CD4-positive, CD25-positive, alpha-beta regulatory T cell (primary cell): Measurements from ENCODE around the gene LAGE3. TPM values are rescaled to one million over a fixed set of nuclear protein-coding genes. Genes with fewer than 3 reads are reported as not detected.

ENCODE experiments used
- ATAC-seq, 2 donors: fragments of 150-1000 bp; cut with Tn5 transposase; one replicate each; pipeline ENCODE4 v1.10.0; 2021; ENCODE audit warnings: low read depth in 2 of 2, moderate number of reproducible peaks in 2 of 2, moderate library complexity in 1 of 2
- DNase-seq, 3 donors: peaks; one replicate each; pipeline versions ENCODE4 v3.0.0 to v3.0.0-alpha.2; 2012 to 2022; ENCODE audit warnings: mixed read lengths in 1 of 3
- H3K27ac ChIP-seq: one replicate; pipeline ENCODE4 v1.7.0; 2013; ENCODE audit warnings: mild to moderate bottlenecking, low read length; ENCODE audit not compliant: insufficient read depth, poor library complexity, severe bottlenecking
- H3K27me3 ChIP-seq: one replicate; pipeline ENCODE4 v1.7.0; 2013; ENCODE audit warnings: low read length; ENCODE audit not compliant: control insufficient read depth, insufficient read depth
- H3K36me3 ChIP-seq: one replicate; pipeline ENCODE4 v1.7.0; 2013; ENCODE audit warnings: mild to moderate bottlenecking, low read length, moderate library complexity; ENCODE audit not compliant: control insufficient read depth, insufficient read depth
- H3K4me1 ChIP-seq: 2 replicates; pipeline ENCODE4 v1.7.0; 2013; ENCODE audit warnings: mild to moderate bottlenecking, low read length; ENCODE audit not compliant: insufficient read depth, control insufficient read depth, poor library complexity, severe bottlenecking
- H3K4me3 ChIP-seq: one replicate; pipeline ENCODE4 v1.7.0; 2013; ENCODE audit warnings: low read depth, mild to moderate bottlenecking, low read length, moderate library complexity
- H3K9me3 ChIP-seq, 2 experiments: 1 replicate in 1 of 2; 2 replicates in 1 of 2; pipeline ENCODE4 v1.7.0; 2013; ENCODE audit warnings: low read length in 2 of 2, mild to moderate bottlenecking in 1 of 2, moderate library complexity in 1 of 2; ENCODE audit not compliant: control insufficient read depth in 2 of 2
- H3K27ac Mint-ChIP-seq, 3 donors: one replicate each; pipeline ENCODE4 v1.8.0; 2020 to 2022; ENCODE audit warnings: mild to moderate bottlenecking in 3 of 3, mixed read lengths in 3 of 3, moderate library complexity in 2 of 3
- H3K27me3 Mint-ChIP-seq: one replicate; pipeline ENCODE4 v1.8.0; 2022; ENCODE audit warnings: mild to moderate bottlenecking, mixed read lengths
- H3K36me3 Mint-ChIP-seq: one replicate; pipeline ENCODE4 v1.8.0; 2020; ENCODE audit warnings: mixed read lengths
- H3K4me1 Mint-ChIP-seq, 4 donors: one replicate each; pipeline ENCODE4 v1.8.0; 2020 to 2022; ENCODE audit warnings: mixed read lengths in 4 of 4, mild to moderate bottlenecking in 1 of 4
- H3K4me3 Mint-ChIP-seq, 4 donors: one replicate each; pipeline ENCODE4 v1.8.0; 2020 to 2022; ENCODE audit warnings: mild to moderate bottlenecking in 4 of 4, mixed read lengths in 4 of 4, moderate library complexity in 3 of 4
- H3K9me3 Mint-ChIP-seq, 7 donors: one replicate each; pipeline ENCODE4 v1.8.0; 2020 to 2022; ENCODE audit warnings: mixed read lengths in 7 of 7, mild to moderate bottlenecking in 3 of 7, moderate library complexity in 2 of 7
- polyA plus RNA-seq, 4 donors: library from polyadenylated mRNA; unstranded; fragments of 300-500 nt; fragmentation: Illumina TruSeq; gene quantifications; one replicate each; pipeline ENCODE4 v1.2.3, GENCODE V29; 2021
- total RNA-seq: library from RNA; stranded (reverse); gene quantifications from one replicate; pipeline ENCODE4 v1.2.3, GENCODE V29; 2022

The LAGE3 gene
- total and polyA plus RNA-seq, 5 donors from 2014 or later, result 8.9 to 47.9 (median 40.7) TPM

DNA sequence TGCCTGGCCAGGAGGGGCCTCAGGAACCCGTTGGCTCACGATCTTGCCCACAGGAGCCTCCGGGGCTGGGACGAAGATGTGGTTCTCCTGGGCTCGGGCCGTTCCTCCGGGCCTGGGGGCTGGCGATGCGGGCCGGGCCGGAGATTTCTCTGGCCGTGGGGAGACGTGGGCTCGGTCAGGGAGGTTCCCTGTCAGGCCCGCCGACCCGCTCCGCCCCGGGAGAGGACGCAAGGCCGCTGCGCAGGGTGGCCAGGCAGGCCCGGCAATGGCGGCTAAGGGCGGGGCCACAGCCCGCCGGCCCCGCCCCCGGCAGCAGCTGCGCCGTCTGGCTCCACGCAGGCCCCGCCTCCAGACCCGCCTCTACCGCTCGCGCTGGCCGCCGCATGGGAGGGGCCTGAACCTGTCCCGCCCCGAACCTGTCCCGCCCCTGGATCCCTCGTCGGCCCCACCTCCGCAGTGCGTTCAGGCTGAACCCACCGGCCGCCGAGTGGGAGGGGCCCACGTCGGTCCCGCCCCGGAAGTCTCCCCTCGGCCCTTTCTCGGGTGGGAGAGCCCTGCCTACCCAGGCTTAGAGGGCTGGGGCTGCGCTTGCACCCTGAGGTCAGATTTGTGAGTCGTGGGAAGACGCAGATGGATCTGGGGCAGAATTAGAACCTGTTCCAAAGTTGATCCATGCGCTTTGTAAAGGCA lies 37.0 kb upstream of the LAGE3 start, which contains the start of gene FAM3A:
FAM3A (minus strand) TSS at position 267 of the 690 bp plus-strand sequence. CDS start 460 bp downstream, outside the sequence.
- peaks cover 5% of the 10 kb centered on the region for H3K36me3 Mint-ChIP-seq
- Histone ChIP-seq H3K4me1 (peaks cover 22% of the 10 kb centered on the region), H3K9me3 (no peaks in the 10 kb centered on the region), H3K4me3 (peak within 1 kb of the TSS; percentile 80), H3K27ac (peak within 1 kb of the TSS; percentile 71), H3K27me3 (no peaks in the 10 kb centered on the region), H3K36me3 (no peaks in the 10 kb centered on the region)
- H3K27ac Mint-ChIP-seq, result peak within 1 kb of the TSS; percentile 90 to 95 (median 95)
- peaks cover 0 to 34% (median 6%) of the 10 kb centered on the region in 4 donors for H3K4me1 Mint-ChIP-seq
- no peaks in the 10 kb centered on the region for H3K9me3 Mint-ChIP-seq
- DNase-seq (peak; percentile 88 to 90 (median 89)), ATAC-seq (peak; percentile 95 to 96)
- H3K4me3 Mint-ChIP-seq, result peak within 1 kb of the TSS; percentile 84 to 91 (median 88)
- H3K27me3 Mint-ChIP-seq, result no peaks in the 10 kb centered on the region

DNA sequence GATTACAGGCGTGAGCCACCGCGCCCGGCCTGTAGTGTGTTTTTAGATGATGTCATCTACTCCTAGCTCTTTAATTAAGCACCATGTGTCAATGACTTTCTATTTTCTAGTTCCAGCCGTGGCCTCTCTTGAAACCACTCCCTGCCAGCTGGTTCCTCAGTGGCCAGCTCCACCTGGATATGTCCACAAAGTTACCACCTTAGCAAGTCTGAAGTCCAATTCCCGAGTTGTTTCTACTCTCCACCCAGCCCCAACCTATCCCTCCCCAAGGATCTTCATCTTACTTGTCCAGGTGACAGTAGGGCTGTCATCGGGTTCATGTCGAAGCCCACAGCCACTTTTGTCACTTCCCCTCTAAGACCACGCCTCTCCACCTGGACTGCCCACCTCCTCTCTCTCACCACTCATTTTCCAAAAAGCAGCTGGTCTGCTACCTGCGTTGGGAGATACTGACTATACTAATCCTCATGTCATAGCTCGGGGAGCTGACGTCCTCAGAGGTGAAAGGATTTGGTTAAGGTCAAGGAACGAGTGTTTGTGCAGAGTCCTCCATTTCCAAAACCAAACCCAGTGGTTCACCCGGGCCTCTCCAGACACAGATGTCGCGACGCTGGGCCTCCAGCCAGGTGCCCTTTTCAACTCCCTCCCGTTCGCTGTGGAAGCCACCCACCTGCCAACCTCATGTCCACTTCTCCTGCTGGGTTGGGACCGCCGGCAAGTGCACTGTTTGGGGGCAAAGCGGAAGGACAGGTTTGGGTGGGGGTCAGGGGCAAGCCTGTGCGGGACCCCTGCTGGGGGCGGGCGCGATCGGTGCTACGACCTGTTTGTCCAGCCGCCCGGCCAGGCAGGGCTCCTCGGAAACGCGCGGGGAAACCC lies 36.2 kb upstream of the LAGE3 start:
- no peaks in the 10 kb centered on the region for H3K36me3 ChIP-seq
- no peaks in the 10 kb centered on the region for H3K9me3 ChIP-seq
- Mint-ChIP-seq H3K9me3 (no peaks in the 10 kb centered on the region), H3K4me3 (peak overlapping the region; percentile 82 to 91 (median 86)), H3K4me1 (peaks cover 0 to 38% (median 10%) of the 10 kb centered on the region in 4 donors), H3K27ac (peak overlapping the region; percentile 56 to 95 (median 66)), H3K27me3 (no peaks in the 10 kb centered on the region), H3K36me3 (peaks cover 5% of the 10 kb centered on the region)
- H3K27me3 ChIP-seq, result no peaks in the 10 kb centered on the region
- no peak for ATAC-seq
- peak in 2 of 3 donors; percentile 5 to 56 for DNase-seq
- peak overlapping the region; percentile 71 for H3K27ac ChIP-seq
- H3K4me3 ChIP-seq, result peak overlapping the region; percentile 68
- peaks cover 22% of the 10 kb centered on the region for H3K4me1 ChIP-seq

DNA sequence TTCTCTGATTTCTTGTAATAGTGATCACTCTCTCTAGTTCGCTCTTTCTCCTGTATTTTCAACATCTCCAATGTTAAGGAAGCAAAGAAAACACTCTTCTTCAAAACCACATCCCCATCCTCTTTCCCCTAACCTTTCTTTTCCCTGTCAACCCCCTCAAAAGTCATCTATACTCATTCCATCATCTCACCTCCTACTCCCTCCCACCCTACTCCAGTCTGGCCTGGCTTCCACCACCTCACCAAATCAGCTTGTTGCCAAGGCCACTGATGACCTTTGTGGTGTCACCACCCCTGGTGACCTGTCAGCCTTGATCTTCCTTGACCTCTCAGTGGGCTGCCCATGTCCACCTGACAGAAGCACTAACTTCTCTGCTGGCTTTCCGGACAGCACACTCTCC lies 34.6 kb upstream of the LAGE3 start:
- H3K27ac Mint-ChIP-seq, result peak overlapping the region in 1 of 3 donors; percentile 83
- H3K4me3 ChIP-seq, result no peak overlapping the region
- H3K36me3 Mint-ChIP-seq, result peaks cover 13% of the 10 kb centered on the region
- no peaks in the 10 kb centered on the region for H3K27me3 ChIP-seq
- H3K27ac ChIP-seq, result no peak overlapping the region
- H3K4me3 Mint-ChIP-seq, result peak overlapping the region in 3 of 4 donors; percentile 63 to 73 (median 66)
- no peaks in the 10 kb centered on the region for H3K9me3 ChIP-seq
- ATAC-seq (no peak), DNase-seq (no peak)
- peaks cover 22% of the 10 kb centered on the region for H3K4me1 ChIP-seq
- H3K9me3 Mint-ChIP-seq, result peaks cover 0 to 4% (median 0%) of the 10 kb centered on the region in 7 donors
- H3K36me3 ChIP-seq, result no peaks in the 10 kb centered on the region
- H3K4me1 Mint-ChIP-seq, result peaks cover 0 to 38% (median 11%) of the 10 kb centered on the region in 4 donors
- H3K27me3 Mint-ChIP-seq, result no peaks in the 10 kb centered on the region

DNA sequence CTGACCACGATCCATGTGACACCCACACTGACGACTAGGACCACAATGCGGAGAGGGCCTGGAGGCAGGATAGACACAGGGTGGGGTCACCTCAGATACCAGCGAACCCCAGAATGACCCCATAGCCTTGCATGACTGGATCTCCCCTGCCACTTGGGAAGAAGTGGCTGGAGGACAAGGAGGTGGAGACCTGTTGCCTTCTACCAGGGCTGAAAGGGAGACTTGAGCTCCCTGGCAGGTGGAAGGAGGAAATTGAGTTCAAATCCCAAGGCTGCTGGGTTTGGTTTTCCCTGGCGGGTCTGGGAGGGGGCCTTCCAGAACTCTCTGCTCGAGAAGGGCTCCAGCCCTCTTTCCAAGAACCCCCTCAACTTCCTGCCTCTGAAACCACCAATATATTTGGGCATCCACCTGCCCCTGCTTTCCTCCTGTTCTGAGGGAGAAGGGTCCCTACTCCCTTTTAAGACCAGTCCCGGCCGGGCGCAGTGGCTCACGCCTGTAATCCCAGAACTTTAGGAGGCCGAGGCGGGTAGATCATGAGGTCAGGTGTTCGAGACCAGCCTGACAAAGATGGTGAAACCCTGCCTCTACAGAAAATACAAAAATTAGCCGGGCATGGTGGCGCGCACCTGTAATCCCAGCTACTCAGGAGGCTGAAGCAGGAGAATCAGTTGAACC lies 33.9 kb upstream of the LAGE3 start:
- Histone ChIP-seq H3K27ac (no peak overlapping the region), H3K9me3 (no peaks in the 10 kb centered on the region), H3K27me3 (no peaks in the 10 kb centered on the region), H3K4me1 (peaks cover 22% of the 10 kb centered on the region), H3K36me3 (no peaks in the 10 kb centered on the region), H3K4me3 (no peak overlapping the region)
- peak overlapping the region in 2 of 4 donors; percentile 8 to 54 for H3K4me3 Mint-ChIP-seq
- no peaks in the 10 kb centered on the region for H3K27me3 Mint-ChIP-seq
- DNase-seq, result no peak
- H3K9me3 Mint-ChIP-seq, result peaks cover 0 to 4% (median 0%) of the 10 kb centered on the region in 7 donors
- H3K27ac Mint-ChIP-seq, result no peak overlapping the region
- H3K36me3 Mint-ChIP-seq, result peaks cover 13% of the 10 kb centered on the region
- peaks cover 0 to 38% (median 11%) of the 10 kb centered on the region in 4 donors for H3K4me1 Mint-ChIP-seq
- ATAC-seq, result no peak

DNA sequence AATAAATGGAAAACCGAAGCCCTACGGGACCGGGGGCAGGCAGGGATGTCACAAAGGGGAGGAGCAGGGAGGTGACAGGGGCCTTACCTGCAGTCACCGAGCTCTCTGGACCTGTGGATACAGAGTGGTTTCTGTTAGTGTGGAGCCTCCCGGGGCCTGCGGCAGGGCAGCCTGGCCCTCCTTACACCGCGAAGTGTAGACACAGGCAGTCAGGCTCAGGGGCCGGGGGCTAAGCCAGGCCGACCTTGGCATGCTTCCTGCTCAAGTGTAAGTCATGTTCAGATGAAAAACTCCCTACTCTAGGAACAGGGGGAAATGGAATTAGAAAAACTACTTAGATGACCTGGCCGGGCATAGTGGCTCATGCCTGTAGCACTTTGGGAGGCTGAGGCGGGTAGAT lies 32.7 kb upstream of the LAGE3 start:
- H3K36me3 ChIP-seq, result no peaks in the 10 kb centered on the region
- H3K27ac ChIP-seq, result peak overlapping the region; percentile 47
- Mint-ChIP-seq H3K4me3 (peak overlapping the region; percentile 9 to 39 (median 34)), H3K4me1 (peaks cover 0 to 36% (median 11%) of the 10 kb centered on the region in 4 donors), H3K9me3 (peaks cover 0 to 4% (median 0%) of the 10 kb centered on the region in 7 donors), H3K27ac (peak overlapping the region; percentile 59 to 91 (median 87)), H3K36me3 (peaks cover 13% of the 10 kb centered on the region), H3K27me3 (no peaks in the 10 kb centered on the region)
- peaks cover 22% of the 10 kb centered on the region for H3K4me1 ChIP-seq
- DNase-seq (no peak), ATAC-seq (no peak)
- no peaks in the 10 kb centered on the region for H3K27me3 ChIP-seq
- no peaks in the 10 kb centered on the region for H3K9me3 ChIP-seq
- H3K4me3 ChIP-seq, result no peak overlapping the region

DNA sequence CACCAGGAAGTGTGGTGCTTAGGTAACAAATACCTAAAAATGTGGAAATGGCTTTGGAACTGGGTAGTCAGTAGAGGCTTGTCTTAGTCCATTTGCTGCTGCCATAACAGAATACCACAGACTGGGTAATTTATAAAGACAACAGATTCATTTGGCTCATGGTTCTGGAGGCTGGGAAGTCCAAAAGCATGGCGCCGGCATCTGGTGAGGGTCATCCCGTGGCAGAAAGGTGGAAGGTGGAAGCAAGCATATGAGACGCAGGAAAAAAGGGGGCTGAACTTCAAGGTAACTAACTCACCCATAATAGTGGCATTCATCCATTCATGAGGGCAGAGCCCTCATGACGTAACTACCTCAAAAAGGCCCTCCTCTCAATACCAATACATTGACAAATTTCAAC lies 30.4 kb upstream of the LAGE3 start:
- Histone ChIP-seq H3K36me3 (no peaks in the 10 kb centered on the region), H3K4me1 (peaks cover 8% of the 10 kb centered on the region), H3K9me3 (no peaks in the 10 kb centered on the region), H3K27ac (no peak overlapping the region), H3K4me3 (no peak overlapping the region), H3K27me3 (no peaks in the 10 kb centered on the region)
- Mint-ChIP-seq H3K4me1 (peaks cover 0 to 24% (median 11%) of the 10 kb centered on the region in 4 donors), H3K27ac (no peak overlapping the region), H3K9me3 (peaks cover 0 to 4% (median 0%) of the 10 kb centered on the region in 7 donors), H3K27me3 (no peaks in the 10 kb centered on the region), H3K4me3 (no peak overlapping the region), H3K36me3 (peaks cover 13% of the 10 kb centered on the region)
- no peak for ATAC-seq
- DNase-seq, result no peak

DNA sequence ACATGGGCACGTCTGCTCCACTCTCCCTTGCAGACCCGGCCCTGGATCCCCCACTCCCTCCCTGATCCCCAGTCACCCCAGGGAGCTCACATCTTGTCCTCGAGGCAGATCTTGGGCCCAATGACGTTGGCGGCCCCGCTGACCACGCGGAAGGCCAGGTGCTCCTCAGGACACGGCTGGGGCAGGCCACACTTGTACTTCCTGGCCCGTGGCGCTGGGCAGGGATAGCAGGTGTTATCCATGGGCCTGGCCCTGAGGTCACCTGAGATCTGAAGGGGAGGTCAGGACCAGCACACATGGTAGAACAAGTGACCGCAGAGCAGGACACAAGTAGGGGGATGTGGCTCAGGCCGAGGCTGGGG lies 29.3 kb upstream of the LAGE3 start:
- DNase-seq (no peak), ATAC-seq (no peak)
- H3K36me3 Mint-ChIP-seq, result peaks cover 8% of the 10 kb centered on the region
- H3K36me3 ChIP-seq, result no peaks in the 10 kb centered on the region
- H3K9me3 Mint-ChIP-seq, result peaks cover 0 to 4% (median 0%) of the 10 kb centered on the region in 7 donors
- H3K27me3 ChIP-seq, result no peaks in the 10 kb centered on the region
- H3K4me1 ChIP-seq, result peaks cover 8% of the 10 kb centered on the region
- no peaks in the 10 kb centered on the region for H3K27me3 Mint-ChIP-seq
- peak overlapping the region in 1 of 4 donors; percentile 66 for H3K4me3 Mint-ChIP-seq
- no peaks in the 10 kb centered on the region for H3K9me3 ChIP-seq
- H3K27ac ChIP-seq, result no peak overlapping the region
- no peak overlapping the region for H3K27ac Mint-ChIP-seq
- peaks cover 0 to 18% (median 6%) of the 10 kb centered on the region in 4 donors for H3K4me1 Mint-ChIP-seq
- no peak overlapping the region for H3K4me3 ChIP-seq
